HG03060 (cell line): ENCODE results near the gene LMLN.
"Not testable (repeated sequence)": the region's sequence is repeated elsewhere in the genome, so short reads cannot be mapped to it uniquely, and the experiment has no call there.

Source experiments
- ATAC-seq: cut with Tn5 transposase; IDR thresholded peaks from one replicate; pipeline ENCODE4 v1.9.1; 2021; ENCODE audit warnings: low read depth, moderate number of reproducible peaks; ENCODE audit not compliant: unreplicated experiment

Gene LMLN

DNA sequence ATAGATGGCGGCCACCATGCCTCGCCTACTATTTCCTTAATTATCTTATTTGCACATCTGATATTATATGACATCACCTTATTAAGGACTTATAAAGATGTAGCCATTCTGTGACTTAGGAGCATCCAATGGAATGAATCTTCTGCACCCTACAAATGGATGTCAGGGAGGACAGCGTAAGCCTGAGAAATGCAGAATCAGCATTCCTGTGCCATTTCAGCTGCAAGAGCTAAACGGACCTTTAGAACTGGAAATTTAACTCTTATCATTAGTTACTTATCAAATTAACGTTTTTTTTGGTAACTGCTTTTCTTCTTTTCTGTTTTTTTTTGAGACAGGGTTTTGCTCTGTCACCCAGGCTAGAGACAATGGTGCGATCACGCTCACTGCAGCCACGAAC, 65.6 kb downstream of the LMLN start:
- ATAC-seq, result no peak

DNA sequence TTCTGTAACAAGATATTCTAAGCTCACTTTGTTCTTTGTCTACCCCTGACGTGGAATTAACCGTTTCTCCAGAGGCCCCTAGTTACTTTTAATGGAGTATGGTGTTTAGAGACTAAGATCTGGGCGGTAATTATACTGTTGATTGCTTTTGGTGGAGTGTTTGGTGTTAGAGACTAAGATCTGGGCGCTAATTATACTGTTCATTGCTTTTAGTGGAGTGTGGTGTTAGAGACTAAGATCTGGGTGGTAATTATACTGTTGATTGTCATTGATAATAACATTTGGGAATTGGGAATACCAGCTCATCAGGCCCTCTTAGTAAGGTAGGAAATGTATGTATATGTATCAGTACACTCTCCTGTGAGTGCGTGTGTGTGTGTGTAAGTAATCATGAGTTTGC, 66.6 kb downstream of the LMLN start:
- no peak for ATAC-seq

DNA sequence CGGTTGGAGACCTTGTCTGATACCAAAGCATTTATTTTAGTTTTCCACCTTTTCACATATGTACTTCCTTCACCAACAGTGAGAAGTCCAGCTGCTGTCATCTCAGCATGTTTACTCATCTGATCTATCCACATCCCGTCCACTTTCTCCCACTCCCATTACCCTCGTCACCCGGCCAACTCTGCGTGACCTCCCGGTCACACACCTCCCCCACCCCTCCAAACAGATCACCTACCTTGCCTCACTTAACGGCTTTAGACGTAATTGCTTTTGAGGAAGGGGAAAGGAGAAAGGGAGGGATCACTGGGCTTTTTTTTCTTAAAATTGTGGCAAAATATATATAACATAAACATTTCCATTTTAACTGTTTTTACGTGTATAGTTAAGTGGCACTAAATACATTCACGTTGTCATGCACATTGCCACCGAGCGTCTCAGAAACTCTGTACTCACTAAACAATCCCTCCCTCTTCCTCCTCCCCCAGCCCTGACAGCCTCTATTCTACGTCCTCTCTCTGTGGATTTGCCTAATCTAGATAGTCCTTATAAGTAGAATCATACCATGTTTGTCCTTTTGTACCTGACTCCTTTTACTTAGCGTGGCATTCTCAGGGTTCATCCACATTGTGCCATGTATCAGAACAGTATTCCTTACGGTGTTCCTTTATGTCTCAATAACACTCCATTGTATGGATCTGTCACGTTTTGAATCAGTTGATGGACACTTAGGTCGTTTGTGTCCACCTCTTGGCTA, 67.2 kb downstream of the LMLN start:
- no peak for ATAC-seq

DNA sequence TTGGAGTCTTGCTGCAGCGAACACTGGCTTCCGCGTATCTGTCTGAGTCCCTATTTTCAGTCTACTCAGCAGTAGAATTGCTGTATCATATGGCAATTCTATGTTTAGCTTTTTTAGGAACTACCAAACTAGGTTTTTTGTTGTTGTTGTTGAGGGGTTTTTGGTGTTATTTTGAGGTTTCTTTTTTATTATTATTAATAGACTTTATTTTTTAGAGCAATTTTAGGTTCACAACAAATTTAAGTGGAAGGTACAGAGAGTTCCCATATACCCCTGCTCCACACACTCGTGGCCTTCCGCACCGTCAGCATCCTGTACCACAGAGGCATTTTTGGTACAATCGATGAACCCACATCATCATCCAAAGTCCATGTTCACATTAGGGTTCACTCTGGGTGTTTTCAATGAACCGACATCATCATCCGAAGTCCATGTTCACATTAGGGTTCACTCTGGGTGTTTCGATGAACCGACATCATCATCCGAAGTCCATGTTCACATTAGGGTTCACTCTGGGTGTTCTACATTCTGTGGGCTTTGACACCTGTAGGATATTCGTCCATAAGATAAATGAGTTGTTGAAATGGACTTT, 67.9 kb downstream of the LMLN start:
- no peak for ATAC-seq

DNA sequence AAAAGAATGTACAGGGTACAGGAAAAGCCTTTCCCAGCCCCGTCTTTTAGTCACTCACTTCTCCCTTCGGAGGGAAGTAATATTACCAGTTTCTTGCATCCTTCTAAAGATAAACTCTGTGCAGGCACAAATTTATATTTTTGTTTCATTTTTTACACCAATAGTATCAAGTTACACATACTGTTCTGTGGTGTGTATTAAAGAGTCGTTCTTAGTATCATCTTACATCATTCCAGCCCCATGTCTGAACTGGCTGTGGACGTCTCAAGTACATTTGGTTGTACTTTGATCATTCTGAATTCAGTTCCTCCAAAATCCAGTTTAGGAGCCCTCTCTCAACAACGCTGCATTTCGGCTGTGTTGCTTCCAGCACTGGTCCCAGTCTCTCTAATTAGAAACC, 68.7 kb downstream of the LMLN start:
- no peak for ATAC-seq

DNA sequence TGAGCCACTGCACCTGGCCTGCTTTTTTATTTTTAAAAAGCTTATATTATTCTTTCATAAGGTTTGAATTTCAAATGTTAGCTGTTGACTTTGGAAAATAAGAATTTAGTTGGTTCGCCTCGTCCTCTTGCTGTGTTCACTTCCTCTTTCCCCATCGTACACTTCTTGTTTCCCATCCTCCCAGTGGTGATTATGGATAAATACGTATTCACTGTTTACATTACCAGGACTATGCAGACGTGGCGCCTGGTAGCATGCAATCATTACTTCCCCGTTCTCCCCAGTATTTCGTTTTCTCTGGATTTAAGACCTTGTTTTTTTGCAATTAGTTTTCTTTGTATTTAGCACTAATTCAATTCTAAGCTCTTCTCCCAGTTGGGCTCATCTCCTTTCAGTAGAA, 70.1 kb downstream of the LMLN start:
- no peak for ATAC-seq

DNA sequence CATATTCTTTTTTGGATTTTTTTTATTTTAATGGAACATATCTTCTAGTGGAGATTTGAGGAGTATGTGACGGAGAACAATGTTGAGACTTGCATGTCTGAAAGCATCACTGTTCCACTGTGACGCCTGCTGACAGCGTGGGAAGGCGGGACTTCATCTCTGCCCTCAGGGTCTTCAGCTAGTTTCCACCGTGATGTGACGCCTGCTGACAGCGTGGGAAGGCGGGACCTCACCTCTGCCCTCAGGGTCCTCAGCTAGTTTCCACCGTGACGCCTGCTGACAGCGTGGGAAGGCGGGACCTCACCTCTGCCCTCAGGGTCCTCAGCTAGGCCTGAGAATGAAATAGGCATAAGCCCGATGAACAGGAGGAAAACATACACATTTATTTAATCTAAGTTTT, 70.7 kb downstream of the LMLN start:
- ATAC-seq, result no peak

DNA sequence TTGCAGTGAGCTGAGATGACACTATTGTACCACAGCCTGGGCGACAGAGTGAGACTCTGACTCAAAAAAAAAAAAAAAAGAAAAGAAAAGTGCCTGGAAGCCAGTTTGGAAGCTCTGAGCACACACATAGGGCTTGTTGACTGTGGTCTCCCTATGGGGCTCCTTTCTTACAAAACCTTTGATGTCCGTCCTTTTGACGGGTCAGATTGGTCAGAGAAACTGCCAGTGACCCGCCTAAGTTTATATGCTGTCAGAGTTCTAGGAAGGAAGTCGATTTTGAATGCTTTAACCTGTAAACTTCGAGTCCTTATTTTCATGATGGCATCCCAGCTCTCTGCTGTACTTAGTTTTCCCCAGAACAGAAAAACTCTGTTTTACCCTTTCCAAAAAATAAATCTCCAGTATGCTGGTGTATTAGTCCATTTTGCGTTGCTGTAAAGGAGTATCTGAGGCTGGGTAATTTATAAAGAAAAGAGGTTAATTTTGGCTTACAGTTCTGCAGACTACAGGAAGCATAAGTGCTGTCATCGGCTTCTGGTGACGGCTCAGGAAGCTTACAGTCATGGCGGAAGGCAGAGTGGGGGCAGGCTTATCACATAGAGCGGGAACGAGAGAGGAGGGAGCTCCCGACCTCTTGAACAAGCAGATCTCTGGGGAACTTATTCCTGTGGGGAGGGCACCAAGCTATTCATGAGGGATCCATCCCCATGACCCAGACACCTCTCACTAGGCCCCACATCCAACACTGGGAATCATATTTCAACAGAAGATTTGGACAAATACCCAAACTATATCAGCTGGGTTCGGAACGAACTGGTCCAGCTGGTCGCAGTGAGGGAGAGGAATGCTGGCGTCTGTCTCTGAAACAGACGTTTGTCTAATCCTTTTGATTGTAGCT, 72.3 kb downstream of the LMLN start:
- no peak for ATAC-seq

DNA sequence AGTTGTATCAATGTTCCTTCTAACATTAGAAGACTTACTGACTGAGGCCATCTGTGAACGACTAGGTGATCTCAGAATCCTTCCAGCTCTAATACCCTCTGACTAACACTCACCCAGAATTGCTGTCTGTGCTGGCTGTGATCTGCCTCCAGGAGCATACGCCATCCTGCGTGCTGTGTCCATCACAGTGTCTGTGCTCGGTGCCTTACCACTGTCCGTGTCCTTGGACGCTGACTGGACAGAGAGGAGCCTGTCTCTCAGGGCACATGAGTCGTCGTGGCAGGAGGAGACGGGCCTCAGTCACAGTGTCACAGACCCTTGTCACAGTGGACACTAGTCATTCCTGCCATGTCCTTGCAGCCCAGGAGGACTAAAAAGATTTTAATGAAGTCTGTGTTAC, 83.1 kb downstream of the LMLN start:
- ATAC-seq, result no peak

DNA sequence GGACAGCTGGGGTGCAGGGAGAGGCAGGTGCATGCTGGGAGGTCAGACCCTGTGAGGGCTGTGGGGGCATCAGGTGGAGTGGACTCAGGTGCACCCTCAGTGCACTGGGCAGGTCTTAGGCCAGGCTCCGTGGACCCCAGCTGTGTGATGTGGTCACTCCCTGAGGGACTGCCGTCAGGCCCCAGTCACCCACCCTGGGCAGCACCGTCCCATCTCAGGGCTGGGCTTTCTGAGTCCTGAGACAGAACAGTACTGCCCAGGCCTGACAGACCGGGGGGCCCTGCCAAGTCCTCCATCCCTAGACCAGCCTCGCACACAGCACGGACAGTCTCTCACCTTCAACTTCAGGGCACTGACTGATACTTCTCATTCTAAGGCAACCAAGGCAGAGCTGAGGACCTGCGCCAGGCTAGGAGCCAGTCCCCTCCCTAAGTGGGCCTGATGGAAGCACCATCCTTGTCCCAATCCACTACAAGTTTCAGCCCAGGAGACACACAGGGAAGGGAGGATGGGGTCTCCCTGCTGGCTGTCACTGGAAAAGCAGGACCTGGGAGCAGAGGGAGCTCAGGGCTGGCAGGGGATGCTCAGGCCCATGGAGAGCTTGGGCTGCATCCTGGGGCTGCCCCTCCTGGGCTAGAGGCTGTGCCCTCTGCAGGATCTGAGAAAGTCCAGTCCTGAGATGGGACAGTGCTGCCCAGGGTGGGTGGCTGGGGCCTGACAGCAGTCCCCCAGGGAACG, 86.3 kb downstream of the LMLN start:
- ATAC-seq, result no peak

DNA sequence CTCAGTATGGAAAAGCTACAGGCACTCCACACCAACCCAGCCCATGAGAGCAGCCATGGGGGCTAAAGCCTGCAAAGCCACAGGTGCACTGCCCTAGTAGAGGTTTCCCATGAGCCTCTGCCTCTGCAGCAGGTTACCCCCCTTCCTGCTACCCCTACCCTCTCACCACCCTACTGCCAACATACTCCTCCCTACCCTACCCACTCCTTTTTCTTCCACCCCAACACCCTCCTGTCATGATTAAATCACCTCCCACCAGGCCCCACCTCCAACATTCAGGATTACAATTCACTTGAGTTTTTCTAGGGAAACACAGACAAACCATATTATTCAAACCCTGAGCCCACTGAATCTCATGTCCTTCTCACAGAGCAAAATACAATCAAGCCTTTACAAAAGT, 88.4 kb downstream of the LMLN start:
- ATAC-seq, result no peak

DNA sequence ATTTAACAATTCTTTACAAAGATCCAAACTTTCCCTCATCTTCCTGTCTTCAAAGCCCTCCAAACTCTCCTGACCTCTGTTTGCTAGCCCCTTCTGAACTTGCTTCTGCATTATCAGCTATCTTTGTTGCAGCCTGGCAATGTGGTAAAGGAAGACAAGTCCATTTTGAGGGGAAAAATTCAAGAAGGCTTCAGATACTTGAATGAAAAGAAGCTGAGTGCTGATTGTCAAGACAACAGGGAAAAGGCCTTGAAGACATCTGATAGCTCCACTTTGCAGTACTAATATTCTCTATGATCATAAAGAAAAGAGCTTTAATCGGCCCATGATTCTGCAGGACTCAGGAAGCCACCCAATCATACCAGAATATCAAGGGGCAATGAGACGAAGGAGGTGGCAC, 91.8 kb downstream of the LMLN start:
- no peak for ATAC-seq

DNA sequence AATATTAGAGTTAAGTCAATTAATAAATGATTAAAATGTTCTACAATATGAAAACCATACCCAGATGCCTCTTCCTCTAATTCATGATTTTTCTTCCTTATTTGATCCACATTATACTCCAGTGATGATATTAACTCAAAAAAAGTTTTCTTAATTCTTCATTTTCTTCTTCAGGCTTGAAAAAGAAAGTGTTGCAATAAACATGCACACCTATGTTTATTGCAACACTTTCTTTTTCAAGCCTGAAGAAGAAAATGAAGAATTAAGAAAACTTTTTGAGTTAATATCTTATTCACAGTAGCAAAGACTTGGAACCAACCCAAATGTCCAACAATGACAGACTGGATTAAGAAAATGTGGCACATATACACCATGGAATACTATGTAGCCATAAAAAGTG, 93.4 kb downstream of the LMLN start:
- not testable (repeated sequence) for ATAC-seq

DNA sequence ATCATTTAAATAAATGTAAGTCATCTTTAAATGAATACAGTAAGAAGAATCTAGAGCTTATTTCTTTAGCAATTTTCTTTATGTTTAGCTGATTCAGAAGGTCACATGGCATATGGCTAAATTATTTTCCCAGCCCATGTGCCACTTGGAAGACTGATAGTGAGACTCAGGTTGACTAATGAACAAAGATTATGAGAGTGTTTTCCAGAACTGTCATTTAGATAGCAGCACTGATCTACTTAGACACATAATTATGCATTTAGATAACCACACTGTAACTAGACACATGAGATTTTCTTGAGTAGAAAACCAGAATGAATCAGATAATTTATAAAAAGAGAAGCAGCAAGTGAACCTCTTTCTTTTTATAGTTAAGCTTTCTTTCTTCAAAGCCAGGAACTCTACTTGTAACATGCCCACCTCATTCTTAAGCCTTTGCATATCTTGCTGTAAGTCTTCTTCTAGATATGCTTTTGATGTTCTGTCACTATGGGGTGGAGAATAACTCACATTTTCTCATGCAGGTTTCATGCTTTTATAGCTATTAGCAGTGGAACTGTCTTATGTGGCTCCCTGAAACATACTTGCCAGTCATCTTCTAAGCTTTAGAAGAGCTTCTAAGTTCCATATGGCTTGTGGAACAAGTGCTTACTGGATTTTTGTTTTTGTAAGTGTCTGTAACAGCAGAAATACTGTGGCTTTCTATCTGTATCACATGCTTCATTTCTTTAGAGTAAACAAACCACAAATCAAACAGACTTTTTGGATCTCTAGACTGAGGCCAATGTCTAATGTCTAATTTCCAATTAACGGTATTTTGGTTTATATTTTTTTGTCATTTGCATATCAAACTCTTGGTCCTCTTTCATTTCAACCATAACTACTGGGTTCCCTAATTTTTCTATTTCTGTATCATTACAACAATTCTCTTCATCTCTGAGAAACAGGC, 101.4 kb downstream of the LMLN start:
- no peak for ATAC-seq

DNA sequence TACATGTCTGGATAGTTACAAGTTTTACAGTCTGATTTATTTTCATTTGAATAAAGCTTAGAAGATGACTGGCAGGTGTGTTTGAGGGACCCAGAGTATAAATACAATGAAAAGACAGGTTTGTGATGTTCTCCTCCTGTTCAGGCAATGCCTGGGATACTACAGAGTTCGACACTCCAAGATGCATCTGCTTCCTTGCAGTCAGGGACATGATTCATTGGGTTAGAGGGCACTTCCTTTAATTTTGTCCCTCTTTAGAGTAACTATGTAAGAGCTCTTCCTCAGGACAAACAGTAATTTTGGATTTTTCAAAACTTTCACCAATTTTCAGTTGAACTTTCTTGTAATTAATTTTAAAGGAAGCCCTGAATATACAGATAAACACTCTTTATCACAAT, 102.0 kb downstream of the LMLN start:
- ATAC-seq, result no peak

DNA sequence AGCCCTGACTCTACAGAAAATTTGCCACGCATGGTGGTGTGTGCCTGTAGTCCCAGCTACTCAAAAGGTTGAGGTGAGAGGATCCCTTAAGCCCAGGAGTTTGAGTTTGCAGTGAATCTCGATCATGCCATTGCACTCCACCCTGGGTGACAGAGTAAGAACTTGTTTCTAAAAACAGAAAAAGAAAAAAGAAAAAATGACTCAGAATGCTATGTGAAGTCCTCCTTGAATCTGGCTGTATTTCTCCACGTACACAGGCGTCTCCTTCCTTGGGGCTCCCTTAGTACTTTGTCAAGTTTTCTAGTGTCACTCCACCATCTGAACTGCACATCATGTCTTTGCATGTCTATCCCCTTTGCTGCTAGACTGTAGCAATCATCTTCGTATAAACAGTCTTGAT, 104.4 kb downstream of the LMLN start:
- no peak for ATAC-seq

DNA sequence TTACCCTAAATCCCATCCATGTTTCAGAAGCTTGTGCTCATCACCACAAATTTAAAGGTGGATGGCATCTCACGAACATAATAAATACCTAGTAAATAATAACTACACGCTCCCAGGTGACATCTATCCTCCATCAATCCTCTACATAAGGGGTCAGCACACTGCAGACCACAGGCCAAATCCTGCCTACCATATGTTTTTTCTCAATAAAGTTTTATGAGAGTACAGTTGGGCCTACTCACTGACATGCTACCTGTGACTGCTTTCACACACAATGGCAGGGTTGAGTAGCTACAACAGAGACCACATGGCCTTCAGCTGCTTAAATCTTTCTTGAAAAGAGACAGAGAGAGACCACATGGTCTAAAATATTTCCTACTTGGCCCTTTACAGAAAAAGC, 105.9 kb downstream of the LMLN start:
- no peak for ATAC-seq

DNA sequence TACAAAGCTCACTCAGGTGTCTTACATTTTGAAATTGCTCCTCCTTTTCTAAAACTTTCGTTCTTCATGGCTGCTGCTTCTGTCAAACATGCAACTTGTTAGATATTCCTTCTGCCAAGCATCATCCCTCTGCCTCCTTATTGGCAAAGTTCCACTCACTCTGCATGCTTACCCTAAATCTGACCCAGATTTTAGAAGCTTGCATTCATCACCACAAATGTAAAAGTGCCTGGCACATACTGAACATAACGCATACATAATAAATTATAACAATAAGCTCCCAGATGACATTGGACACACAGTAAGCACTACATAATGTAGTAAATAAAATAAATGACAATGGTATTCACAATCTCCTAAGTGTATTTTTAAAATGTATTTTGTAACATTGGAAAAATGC, 107.4 kb downstream of the LMLN start:
- ATAC-seq, result no peak

DNA sequence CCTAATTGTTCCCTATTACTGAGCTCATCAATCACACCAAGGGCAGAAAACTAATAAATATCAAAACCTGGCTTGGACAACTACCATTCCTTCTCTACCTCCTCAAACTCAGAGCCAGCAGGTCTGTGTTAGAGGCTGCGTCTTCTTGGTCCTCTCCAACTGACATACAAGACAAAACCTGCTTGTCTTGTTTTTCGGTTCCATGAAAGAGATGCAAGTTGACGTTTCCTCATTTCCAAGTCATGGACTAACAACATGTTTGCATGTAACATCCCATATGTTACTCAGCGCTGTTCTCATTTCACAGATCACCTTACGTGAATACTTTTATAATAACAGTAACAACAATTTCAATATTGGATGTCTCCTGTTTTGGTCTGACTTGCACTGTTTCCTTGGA, 110.9 kb downstream of the LMLN start:
- ATAC-seq, result no peak
